Left kidney (tissue), 8 donors: ENCODE measurements around the gene SPG11. TPM values are rescaled to one million over a fixed set of nuclear protein-coding genes. Genes with fewer than 3 reads are reported as not detected.
"Not testable (repeated sequence)": the region's sequence is repeated elsewhere in the genome, so short reads cannot be mapped to it uniquely, and the experiment has no call there.

Source experiments
- DNase-seq: peaks from one replicate; pipeline ENCODE4 v3.0.0-alpha.2; 2013
- long read RNA-seq, 8 donors: transcript quantifications; one replicate each; lab custom pipeline, GENCODE V29; 2026
- polyA plus RNA-seq: library from polyadenylated mRNA; unstranded; fragments of 120-200 nt; gene quantifications from one replicate; pipeline ENCODE4 v1.2.1, GENCODE V29; 2013; ENCODE audit not compliant: insufficient read length

Gene SPG11
- 102 TPM for polyA plus RNA-seq
- long read RNA-seq, donor 1, partial matches to known transcripts = 0 of 1 reads
- long read RNA-seq, donor 1, other reads (novel, unspliced or antisense) = 0 of 1 reads
- long read RNA-seq, donor 2 = 0 reads
- long read RNA-seq, donor 3, full-length matches to known transcripts = 4 of 25 reads
- long read RNA-seq, donor 3, partial matches to known transcripts = 21 of 25 reads
- long read RNA-seq, donor 3, other reads (novel, unspliced or antisense) = 0 of 25 reads
- long read RNA-seq, donor 4 = 0 reads
- long read RNA-seq, donor 5 = 0 reads
- long read RNA-seq, donor 6, partial matches to known transcripts = 0 of 2 reads
- long read RNA-seq, donor 6, other reads (novel, unspliced or antisense) = 0 of 2 reads
- long read RNA-seq, donor 7 = 0 reads
- long read RNA-seq, donor 8, partial matches to known transcripts = 0 of 1 reads
- long read RNA-seq, donor 8, other reads (novel, unspliced or antisense) = 0 of 1 reads

GRCh38 chr15:44663410-44664308 lies at the start of gene SPG11:
TSS of gene SPG11 (minus strand) at chr15:44663662. CDS start at chr15:44663647, 15 bp downstream.
- DNase-seq = peak; percentile 98

GRCh38 chr15:44712346-44713005 lies 49.0 kb upstream of the SPG11 start:
- DNase-seq = peak; percentile 64

GRCh38 chr15:44711743-44712345 lies 48.4 kb upstream of the SPG11 start:
- no peak for DNase-seq

GRCh38 chr15:44711096-44711742 lies 47.8 kb upstream of the SPG11 start, which contains the start of the genes B2M and PATL2:
TSS of gene B2M (plus strand) at chr15:44711517. CDS start at chr15:44711547, 30 bp downstream.
TSS of gene PATL2 (minus strand) at chr15:44711323. CDS start at chr15:44676490, 34,833 bp downstream.
- DNase-seq = peak; percentile 97

GRCh38 chr15:44710236-44711095 lies 47.0 kb upstream of the SPG11 start:
- DNase-seq = no peak

GRCh38 chr15:44706946-44707636 lies 43.6 kb upstream of the SPG11 start:
- DNase-seq = no peak

- no peak for DNase-seq
Measured at GRCh38 chr15:44706401-44706800, 42.9 kb upstream of the SPG11 start.

- DNase-seq = no peak
Measured at GRCh38 chr15:44705986-44706385, 42.5 kb upstream of the SPG11 start.

- DNase-seq = not testable (repeated sequence)
Measured at GRCh38 chr15:44700676-44701075, 37.2 kb upstream of the SPG11 start.

GRCh38 chr15:44698641-44699040 lies 35.2 kb upstream of the SPG11 start:
- no peak for DNase-seq

GRCh38 chr15:44697014-44697413 lies 33.6 kb upstream of the SPG11 start:
- no peak for DNase-seq

- peak; percentile 28 for DNase-seq
Measured at GRCh38 chr15:44695294-44695693, 31.8 kb upstream of the SPG11 start.

GRCh38 chr15:44694416-44694815 lies 31.0 kb upstream of the SPG11 start:
- no peak for DNase-seq

GRCh38 chr15:44692659-44693058 lies 29.2 kb upstream of the SPG11 start:
- no peak for DNase-seq

- not testable (repeated sequence) for DNase-seq
Measured at GRCh38 chr15:44690245-44690644, 26.8 kb upstream of the SPG11 start.

- not testable (repeated sequence) for DNase-seq
Measured at GRCh38 chr15:44689318-44689717, 25.9 kb upstream of the SPG11 start.

GRCh38 chr15:44682809-44683682 lies 19.6 kb upstream of the SPG11 start:
- DNase-seq = peak; percentile 37

- no peak for DNase-seq
Measured at GRCh38 chr15:44682211-44682610, 18.7 kb upstream of the SPG11 start.
